HepG2 (cell line): ENCODE results near the gene FAM120B. TPM values are rescaled to one million over a fixed set of nuclear protein-coding genes. Genes with fewer than 3 reads are reported as not detected.
A peak's percentile ranks its signal among the peaks of the same experiment; 100 is the strongest.

ENCODE experiments used
- AGO1 ChIP-seq: fragments of 200-400 bp; formaldehyde crosslinking; IDR thresholded peaks from 2 replicates; pipeline ENCODE4 v1.6.1; 2017; ENCODE audit warnings: mild to moderate bottlenecking, low read depth, low read length, moderate library complexity; ENCODE audit not compliant: poor library complexity, severe bottlenecking
- CEBPB ChIP-seq: IDR thresholded peaks from 2 replicates; pipeline ENCODE4 v1.6.1; 2011; ENCODE audit warnings: low read depth, low read length, improper control_type of control experiment, borderline replicate concordance
- HIC2 ChIP-seq: sonication (generic); formaldehyde crosslinking; IDR thresholded peaks from 2 replicates; pipeline ENCODE4 v1.9.0; 2022; ENCODE audit warnings: low read depth, missing genetic modification reagents
- KLF15 ChIP-seq: sonication (generic); formaldehyde crosslinking; IDR thresholded peaks from 2 replicates; pipeline ENCODE4 v1.8.1; 2023; ENCODE audit warnings: borderline replicate concordance, mild to moderate bottlenecking, inconsistent platforms, missing genetic modification reagents, mixed read lengths
- MED8 ChIP-seq: sonication (generic); formaldehyde crosslinking; IDR thresholded peaks from 2 replicates; pipeline ENCODE4 v1.8.1; 2023; ENCODE audit warnings: mild to moderate bottlenecking, missing genetic modification reagents; ENCODE audit not compliant: insufficient replicate concordance
- MIXL1 ChIP-seq: IDR thresholded peaks from 2 replicates; pipeline ENCODE4 v1.6.1; 2016
- MYC ChIP-seq: sonication (generic); formaldehyde crosslinking; IDR thresholded peaks from 2 replicates; pipeline ENCODE4 v1.9.0; 2021; ENCODE audit warnings: missing genetic modification reagents, borderline replicate concordance
- RERE ChIP-seq: IDR thresholded peaks from 2 replicates; pipeline ENCODE4 v1.6.1; 2016; ENCODE audit warnings: low read depth, missing genetic modification reagents, missing compliant biosample characterization
- SALL2 ChIP-seq: sonication (generic); formaldehyde crosslinking; IDR thresholded peaks from 2 replicates; pipeline ENCODE4 v1.8.1; 2023; ENCODE audit warnings: mild to moderate bottlenecking, missing genetic modification reagents, inconsistent platforms
- THAP11 ChIP-seq: IDR thresholded peaks from 2 replicates; pipeline ENCODE4 v1.6.1; 2016; ENCODE audit warnings: missing biosample characterization, missing genetic modification reagents
- ZNF281 ChIP-seq: sonication (generic); formaldehyde crosslinking; IDR thresholded peaks from 2 replicates; pipeline ENCODE4 v1.4.0; 2020; ENCODE audit warnings: missing genetic modification reagents, borderline replicate concordance
- ZNF580 ChIP-seq: IDR thresholded peaks from 2 replicates; pipeline ENCODE4 v1.6.1; 2016; ENCODE audit warnings: low read depth, borderline replicate concordance
- ZNF691 ChIP-seq: sonication (generic); formaldehyde crosslinking; IDR thresholded peaks from 2 replicates; pipeline ENCODE4 v1.4.0; 2020; ENCODE audit warnings: missing genetic modification reagents, low read depth, mild to moderate bottlenecking, borderline replicate concordance
- ZNF772 ChIP-seq: sonication (generic); formaldehyde crosslinking; IDR thresholded peaks from 2 replicates; pipeline ENCODE4 v1.5.0; 2020; ENCODE audit warnings: mild to moderate bottlenecking, missing genetic modification reagents
- polyA plus RNA-seq, 8 experiments: library from polyadenylated mRNA; depleted of rRNA in 3 of 8; stranded (reverse) in 7 of 8; unstranded in 1 of 8; fragments of >200 nt; fragmentation: Illumina TruSeq in 4 of 8; extraction: Trizol in 4 of 8; gene quantifications; 2 replicates each; pipeline versions ENCODE4 v1.2.1 to v1.2.3, GENCODE V29; 2011 to 2016; ENCODE audit warnings: low read depth in 4 of 8, missing spikeins in 1 of 8, mixed read lengths in 1 of 8; ENCODE audit not compliant: insufficient read depth in 1 of 8
- total RNA-seq, 5 experiments: library from RNA; depleted of rRNA; stranded (reverse); fragments of >200 nt; fragmentation: Illumina TruSeq; extraction: Trizol; gene quantifications; 2 replicates each; pipeline ENCODE4 v1.2.3, GENCODE V29; 2016; ENCODE audit warnings: low read depth in 1 of 5

FAM120B gene
- total and polyA plus RNA-seq, 2 of the 13 experiments (the other 11 are each of a cell fraction or from before 2014, with no cell fraction given): 9.2 to 10.7 TPM

GRCh38 chr6:170366248-170366960, 59.8 kb downstream of the FAM120B start (continued):
- TF ChIP-seq ZNF281 (CRISPR knock-in tag): peak; percentile 47; the same call in 1 of the 2 replicates
- TF ChIP-seq KLF15 (CRISPR knock-in tag): no peak
- TF ChIP-seq HIC2 (CRISPR knock-in tag): peak; percentile 49; the same call in 1 of the 2 replicates
- 0 out of 2 replicates have a peak, but pooled peaks have one; percentile 35 for TF ChIP-seq MIXL1 (CRISPR knock-in tag)
- peak; percentile 64; the same call in 1 of the 2 replicates for TF ChIP-seq CEBPB
- peak; percentile 44; the same call in 1 of the 2 replicates for TF ChIP-seq SALL2
- no peak for TF ChIP-seq ZNF772 (CRISPR knock-in tag)
- TF ChIP-seq MED8 (CRISPR knock-in tag): no peak
- no peak for TF ChIP-seq AGO1
- TF ChIP-seq MYC (CRISPR knock-in tag): peak; percentile 28; the same call in 1 of the 2 replicates
- TF ChIP-seq ZNF580 (CRISPR knock-in tag): no peak
- TF ChIP-seq THAP11: no peak
- peak; percentile 73; the same call in 1 of the 2 replicates for TF ChIP-seq ZNF691 (CRISPR knock-in tag)
- peak; percentile 54; the same call in 1 of the 2 replicates for TF ChIP-seq RERE (CRISPR knock-in tag)
